Stimulated activated naive CD8-positive, alpha-beta T cell treated with anti-CD3 and anti-CD28 coated beads, Interleukin-15, amount 100 ng/mL, for 72 hours (primary cell): ENCODE measurements around the gene TUFT1.
"Not testable (repeated sequence)": the region's sequence is repeated elsewhere in the genome, so short reads cannot be mapped to it uniquely, and the experiment has no call there.

Experiments
- ATAC-seq: fragments of 150-1000 bp; cut with Tn5 transposase; 2 replicates; pipeline ENCODE4 v1.10.0; 2021; ENCODE audit warnings: mild to moderate bottlenecking, moderate library complexity
- DNase-seq, 2 donors: peaks; one replicate each; pipeline ENCODE4 v3.0.0; 2021 to 2022
- H3K27ac Mint-ChIP-seq, 2 donors: one replicate each; pipeline ENCODE4 v1.8.0; 2022; ENCODE audit warnings: mild to moderate bottlenecking in 2 of 2, mixed read lengths in 2 of 2, moderate library complexity in 2 of 2
- H3K27me3 Mint-ChIP-seq: one replicate; pipeline ENCODE4 v1.8.0; 2022; ENCODE audit warnings: mixed read lengths
- H3K4me1 Mint-ChIP-seq: one replicate; pipeline ENCODE4 v1.8.0; 2022; ENCODE audit warnings: mild to moderate bottlenecking, mixed read lengths
- H3K4me3 Mint-ChIP-seq, 2 donors: one replicate each; pipeline ENCODE4 v1.8.0; 2022; ENCODE audit warnings: mild to moderate bottlenecking in 2 of 2, mixed read lengths in 2 of 2, moderate library complexity in 1 of 2
- H3K9me3 Mint-ChIP-seq, 2 donors: one replicate each; pipeline ENCODE4 v1.8.0; 2022; ENCODE audit warnings: mixed read lengths in 2 of 2

The TUFT1 gene

GRCh38 chr1:151610142-151610541 lies 70.0 kb downstream of the TUFT1 start:
- Mint-ChIP-seq H3K9me3 (no peaks in the 10 kb centered on the region), H3K27me3 (peaks cover 6% of the 10 kb centered on the region), H3K4me3 (no peak overlapping the region), H3K27ac (no peak overlapping the region), H3K4me1 (peaks cover 31% of the 10 kb centered on the region)
- no peak for ATAC-seq
- DNase-seq, result no peak

- H3K9me3 Mint-ChIP-seq, result no peaks in the 10 kb centered on the region
- H3K27ac Mint-ChIP-seq, result peak overlapping the region in 1 of 2 donors; percentile 89
- ATAC-seq, result peak; percentile 8
- peaks cover 39% of the 10 kb centered on the region for H3K4me1 Mint-ChIP-seq
- peak overlapping the region; percentile 47 to 76 for H3K4me3 Mint-ChIP-seq
- peaks cover 3% of the 10 kb centered on the region for H3K27me3 Mint-ChIP-seq
- peak; percentile 8 to 17 for DNase-seq
Observed at GRCh38 chr1:151611288-151611790, 71.2 kb downstream of the TUFT1 start.

DNA sequence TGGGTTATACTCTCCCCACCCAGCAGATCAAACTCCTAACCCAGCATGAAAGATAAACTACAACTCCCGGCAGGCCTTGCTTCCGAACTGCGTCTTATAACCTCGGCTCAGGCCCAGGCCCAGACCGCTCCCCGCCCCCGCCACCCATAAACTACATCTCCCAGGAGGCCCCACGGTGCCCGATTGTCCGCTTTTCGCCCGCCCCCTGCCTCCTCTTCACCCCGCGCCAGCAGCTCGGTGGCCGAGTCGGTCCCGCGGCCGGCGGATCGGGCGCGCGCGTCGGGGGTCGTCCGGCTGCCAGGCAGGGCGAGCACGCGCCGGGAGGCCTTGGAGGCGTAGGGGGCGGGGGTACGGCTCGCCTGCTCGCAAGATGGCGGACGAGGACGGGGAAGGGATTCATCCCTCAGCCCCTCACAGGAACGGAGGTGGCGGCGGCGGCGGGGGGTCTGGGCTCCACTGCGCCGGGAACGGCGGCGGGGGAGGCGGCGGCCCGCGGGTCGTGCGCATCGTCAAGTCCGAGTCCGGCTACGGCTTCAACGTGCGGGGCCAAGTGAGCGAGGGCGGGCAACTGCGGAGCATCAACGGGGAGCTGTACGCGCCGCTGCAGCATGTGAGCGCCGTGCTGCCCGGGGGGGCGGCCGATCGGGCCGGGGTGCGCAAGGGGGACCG lies 71.9 kb downstream of the TUFT1 start, which contains the start of gene SNX27:
Gene SNX27, plus strand, starts transcription at position 219 of the 669 bp plus-strand sequence. Its CDS starts 152 bp downstream, at position 371.
- peak; percentile 96 for ATAC-seq
- peak within 1 kb of the TSS; percentile 91 to 94 for H3K4me3 Mint-ChIP-seq
- H3K4me1 Mint-ChIP-seq, result peaks cover 40% of the 10 kb centered on the region

DNA sequence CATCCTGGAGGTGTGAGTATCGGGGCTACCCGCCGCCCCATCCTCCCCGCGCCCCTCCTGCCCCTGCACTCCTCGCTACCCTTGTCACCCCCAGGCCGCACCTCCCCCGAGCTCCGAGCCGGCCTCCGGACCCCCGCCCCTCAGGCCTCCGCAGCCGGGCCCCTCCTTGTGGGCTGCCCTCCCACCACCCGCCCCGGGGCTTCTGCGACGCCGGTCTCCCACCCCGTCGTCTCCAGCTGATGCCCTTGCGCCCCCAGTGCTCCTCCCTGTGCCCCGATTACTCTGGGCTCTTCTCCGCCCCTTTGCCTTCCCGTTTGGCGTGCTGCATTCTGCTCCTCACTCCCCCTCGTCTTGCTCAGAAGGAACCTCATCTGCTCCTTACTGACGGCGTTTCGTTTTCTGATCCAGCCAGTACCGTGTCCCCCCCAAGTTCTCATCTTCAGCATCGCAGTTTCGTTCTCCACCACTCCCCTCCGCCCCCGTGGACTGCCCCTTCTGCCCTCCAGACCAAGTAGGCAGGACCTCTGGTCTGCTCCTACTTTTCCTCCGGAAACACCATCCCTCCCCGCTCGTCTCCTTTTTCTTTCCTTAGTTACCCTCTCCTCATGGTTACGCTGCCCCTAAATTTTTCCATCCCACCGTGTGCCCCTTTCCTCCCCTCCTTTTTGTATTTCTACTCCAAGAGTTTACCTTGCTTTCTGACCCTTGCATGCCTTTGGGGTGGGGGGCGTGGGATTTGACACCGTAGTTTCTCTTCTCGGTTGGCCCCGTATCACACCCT lies 72.6 kb downstream of the TUFT1 start:
- Mint-ChIP-seq H3K4me3 (peak overlapping the region; percentile 91 to 94), H3K4me1 (peaks cover 40% of the 10 kb centered on the region), H3K27me3 (no peaks in the 10 kb centered on the region), H3K27ac (peak overlapping the region; percentile 94 to 97), H3K9me3 (no peaks in the 10 kb centered on the region)
- DNase-seq (peak in 1 of 2 donors; percentile 19), ATAC-seq (peak; percentile 33)

More for the DNA sequence above, 71.9 kb downstream of the TUFT1 start, which contains the start of gene SNX27:
- H3K27me3 Mint-ChIP-seq, result no peaks in the 10 kb centered on the region
- peak; percentile 83 to 85 for DNase-seq
- peak within 1 kb of the TSS; percentile 94 to 97 for H3K27ac Mint-ChIP-seq
- no peaks in the 10 kb centered on the region for H3K9me3 Mint-ChIP-seq

DNA sequence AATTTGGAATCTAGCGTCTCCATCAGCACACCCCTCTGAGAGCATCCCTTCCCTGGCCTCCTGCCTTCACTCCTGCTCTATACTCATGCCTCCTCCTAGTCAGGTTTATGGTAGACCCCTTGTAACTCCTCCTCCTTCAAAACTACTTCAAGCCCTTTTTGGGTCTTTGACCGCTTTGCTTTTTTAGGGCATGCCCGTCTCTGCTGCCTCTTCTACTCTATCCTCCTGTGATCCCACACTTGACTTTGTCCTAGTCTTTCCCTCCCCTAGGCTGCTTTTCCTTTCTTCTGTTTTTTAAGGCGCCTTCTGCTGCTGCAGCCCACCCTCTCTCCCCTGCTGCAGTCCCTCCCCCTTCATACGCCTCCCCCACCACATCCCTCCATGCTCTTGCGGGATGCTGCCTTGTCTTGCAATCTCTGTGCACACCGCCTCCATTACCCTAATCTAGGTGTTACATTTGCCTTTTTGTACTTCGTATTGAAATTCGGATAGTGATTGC lies 73.2 kb downstream of the TUFT1 start:
- peak overlapping the region in 1 of 2 donors; percentile 97 for H3K27ac Mint-ChIP-seq
- peak overlapping the region; percentile 91 to 94 for H3K4me3 Mint-ChIP-seq
- H3K27me3 Mint-ChIP-seq, result no peaks in the 10 kb centered on the region
- no peak for DNase-seq
- H3K9me3 Mint-ChIP-seq, result no peaks in the 10 kb centered on the region
- H3K4me1 Mint-ChIP-seq, result peaks cover 40% of the 10 kb centered on the region
- no peak for ATAC-seq

GRCh38 chr1:151615711-151616504 lies 75.8 kb downstream of the TUFT1 start:
- no peak for DNase-seq
- Mint-ChIP-seq H3K4me1 (peaks cover 54% of the 10 kb centered on the region), H3K27me3 (no peaks in the 10 kb centered on the region), H3K27ac (no peak overlapping the region), H3K4me3 (no peak overlapping the region), H3K9me3 (no peaks in the 10 kb centered on the region)
- ATAC-seq, result no peak

DNA sequence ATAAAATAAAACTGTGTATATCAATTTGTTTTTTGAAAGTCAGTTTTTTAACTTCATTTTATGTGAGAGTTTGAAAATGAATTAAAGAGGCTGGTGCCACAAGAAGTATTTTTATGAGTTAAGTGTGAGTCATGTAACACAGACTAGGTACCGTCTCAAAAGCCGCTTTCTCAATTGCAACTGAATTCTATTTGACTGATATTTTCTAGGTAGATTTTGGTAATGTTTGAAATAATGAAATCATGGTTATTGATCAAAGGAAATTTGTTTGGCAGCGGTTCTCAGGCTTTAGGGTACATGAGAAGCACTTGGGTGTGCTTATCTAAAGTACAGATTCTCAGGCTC lies 76.4 kb downstream of the TUFT1 start:
- Mint-ChIP-seq H3K4me3 (no peak overlapping the region), H3K27ac (no peak overlapping the region), H3K9me3 (no peaks in the 10 kb centered on the region), H3K27me3 (no peaks in the 10 kb centered on the region), H3K4me1 (peaks cover 59% of the 10 kb centered on the region)
- ATAC-seq, result no peak
- DNase-seq, result no peak

- H3K4me1 Mint-ChIP-seq, result peaks cover 63% of the 10 kb centered on the region
- H3K27ac Mint-ChIP-seq, result no peak overlapping the region
- DNase-seq (no peak), ATAC-seq (no peak)
- H3K9me3 Mint-ChIP-seq, result no peaks in the 10 kb centered on the region
- H3K4me3 Mint-ChIP-seq, result no peak overlapping the region
- no peaks in the 10 kb centered on the region for H3K27me3 Mint-ChIP-seq
Observed at GRCh38 chr1:151618003-151618402, 77.9 kb downstream of the TUFT1 start.

DNA sequence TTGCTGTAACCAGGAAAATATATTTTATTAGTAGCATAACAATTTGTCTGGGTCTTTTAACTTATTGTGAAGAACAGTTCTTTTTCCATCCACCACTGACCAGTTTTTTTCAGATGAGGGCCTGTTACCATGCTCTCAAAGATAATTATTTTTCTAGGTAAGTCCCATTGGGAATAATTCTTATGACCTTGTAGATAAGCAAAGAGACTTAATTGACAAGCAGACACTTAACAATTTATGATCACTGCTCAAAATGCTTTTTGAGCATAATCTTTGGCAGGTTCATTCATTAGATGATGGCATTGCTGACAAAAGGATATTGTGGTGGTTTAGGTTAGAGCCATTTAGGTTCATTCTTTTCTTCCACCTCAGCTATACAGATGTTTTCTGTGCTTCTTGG lies 78.4 kb downstream of the TUFT1 start:
- no peak overlapping the region for H3K4me3 Mint-ChIP-seq
- no peak overlapping the region for H3K27ac Mint-ChIP-seq
- no peak for DNase-seq
- H3K9me3 Mint-ChIP-seq, result no peaks in the 10 kb centered on the region
- ATAC-seq, result no peak
- H3K27me3 Mint-ChIP-seq, result no peaks in the 10 kb centered on the region
- peaks cover 59% of the 10 kb centered on the region for H3K4me1 Mint-ChIP-seq

DNA sequence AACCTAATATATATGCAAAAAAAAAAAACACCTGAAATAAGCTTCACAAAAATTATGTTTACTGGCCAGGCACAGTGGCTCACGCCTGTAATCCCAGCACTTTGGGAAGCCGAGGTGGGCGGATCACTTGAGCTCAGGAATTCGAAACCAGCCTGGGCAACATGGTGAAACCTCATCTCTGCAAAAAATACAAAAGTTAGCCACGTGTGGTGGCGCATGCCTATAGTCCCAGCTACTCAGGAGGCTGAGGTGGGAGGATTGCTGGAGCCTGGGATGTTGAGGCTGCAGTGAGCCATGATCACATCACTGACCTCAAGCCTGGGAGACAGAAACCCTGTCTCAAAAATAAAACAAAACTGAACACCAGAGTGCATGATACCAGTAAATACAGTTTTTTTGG lies 78.9 kb downstream of the TUFT1 start:
- H3K9me3 Mint-ChIP-seq, H3K27me3 Mint-ChIP-seq, H3K27ac Mint-ChIP-seq, ATAC-seq, DNase-seq, H3K4me3 Mint-ChIP-seq: not testable (repeated sequence)
- peaks cover 53% of the 10 kb centered on the region for H3K4me1 Mint-ChIP-seq

DNA sequence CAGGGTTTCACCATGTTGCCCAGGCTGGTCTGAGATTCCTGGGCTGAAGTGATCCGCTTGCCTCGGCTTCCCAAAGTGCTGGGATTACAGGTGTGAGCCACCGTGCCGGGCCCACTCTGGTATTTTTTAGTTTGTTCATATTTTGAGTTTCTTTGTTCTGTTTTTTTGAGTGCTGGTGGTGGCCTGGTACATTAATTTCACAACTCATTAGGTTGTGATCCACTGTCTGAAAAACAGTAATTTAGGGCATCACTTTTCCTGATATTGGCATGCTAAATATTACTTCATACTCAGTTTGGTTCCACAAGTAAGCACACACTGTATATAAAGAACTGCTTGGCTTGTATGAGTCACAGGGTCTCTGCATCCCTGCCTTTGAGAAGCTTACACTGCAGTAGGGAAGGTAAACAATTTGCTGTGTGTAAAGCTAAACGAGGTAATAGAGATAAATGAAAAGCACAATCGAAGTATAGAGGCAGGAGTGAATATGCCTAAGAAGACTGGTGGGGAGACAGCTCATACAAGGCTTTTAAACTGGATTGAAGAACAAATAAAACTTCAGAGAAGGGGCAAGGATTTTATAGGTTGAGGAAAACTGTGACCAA lies 79.5 kb downstream of the TUFT1 start:
- Mint-ChIP-seq H3K4me1 (peaks cover 48% of the 10 kb centered on the region), H3K4me3 (no peak overlapping the region), H3K27me3 (no peaks in the 10 kb centered on the region), H3K27ac (no peak overlapping the region), H3K9me3 (no peaks in the 10 kb centered on the region)
- ATAC-seq (peak; percentile 37), DNase-seq (no peak)

DNA sequence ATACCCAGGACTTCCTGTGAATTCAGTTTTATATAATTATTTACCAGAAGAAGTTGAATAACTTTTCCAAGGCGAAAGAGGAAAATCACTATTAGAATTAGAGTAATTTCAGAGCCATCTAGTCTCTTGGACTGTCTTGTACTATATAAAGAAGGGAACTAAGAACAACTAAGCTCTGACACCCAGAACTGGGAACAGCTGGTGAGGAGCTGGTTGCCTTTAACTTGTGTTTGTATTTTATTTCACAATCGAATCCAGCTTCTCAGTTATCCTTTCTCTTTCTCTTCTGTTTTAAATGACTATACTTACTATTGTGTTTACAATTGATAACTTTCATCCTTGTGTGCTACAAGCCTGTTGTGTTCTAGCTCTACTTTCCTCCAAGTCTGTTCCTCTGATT lies 80.2 kb downstream of the TUFT1 start:
- H3K4me3 Mint-ChIP-seq, result no peak overlapping the region
- ATAC-seq, result no peak
- no peaks in the 10 kb centered on the region for H3K27me3 Mint-ChIP-seq
- H3K9me3 Mint-ChIP-seq, result no peaks in the 10 kb centered on the region
- H3K27ac Mint-ChIP-seq, result peak overlapping the region; percentile 12 to 56
- DNase-seq, result no peak
- peaks cover 42% of the 10 kb centered on the region for H3K4me1 Mint-ChIP-seq

DNA sequence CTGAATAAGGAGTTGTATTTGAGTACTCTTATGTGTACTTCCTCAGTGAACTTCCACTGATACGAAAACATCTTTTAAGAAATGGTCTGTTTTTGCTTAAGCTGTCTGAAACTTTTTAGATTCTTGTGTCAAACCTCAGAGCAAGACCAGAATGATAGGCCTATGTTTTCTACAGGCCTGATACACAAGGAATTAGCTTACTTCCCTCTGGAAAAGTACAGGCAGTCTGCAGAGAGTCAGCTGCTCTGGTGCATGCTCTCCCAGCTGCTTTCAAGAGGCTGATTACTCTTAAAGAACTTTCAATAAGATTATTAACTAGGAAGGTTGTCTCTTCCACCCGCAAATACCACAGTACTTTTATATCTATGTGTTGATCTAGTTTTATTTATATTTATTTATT lies 81.2 kb downstream of the TUFT1 start:
- no peak overlapping the region for H3K27ac Mint-ChIP-seq

DNA sequence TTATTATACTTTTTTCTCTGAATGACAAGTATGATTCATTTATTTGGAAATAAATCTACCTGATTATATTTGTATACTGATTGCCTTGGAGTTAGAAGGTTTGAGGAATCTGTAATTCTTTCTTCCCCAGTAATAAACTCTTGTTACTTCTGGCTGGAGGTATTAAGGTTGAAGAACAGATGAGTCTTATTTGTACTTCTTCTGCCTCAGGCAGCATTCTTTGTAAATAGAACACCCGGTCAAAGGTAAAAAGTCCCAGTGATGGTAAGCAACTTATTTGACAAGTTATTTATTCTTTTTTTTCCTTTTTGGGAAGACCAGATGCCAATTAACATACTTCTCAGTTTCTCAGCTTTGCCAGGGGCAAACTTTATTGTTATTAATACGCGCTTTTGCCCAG lies 84.7 kb downstream of the TUFT1 start:
- DNase-seq (no peak), ATAC-seq (no peak)
- Mint-ChIP-seq H3K9me3 (no peaks in the 10 kb centered on the region), H3K4me1 (peaks cover 22% of the 10 kb centered on the region), H3K4me3 (no peak overlapping the region), H3K27me3 (no peaks in the 10 kb centered on the region), H3K27ac (no peak overlapping the region)

More for the DNA sequence above, 81.2 kb downstream of the TUFT1 start:
- Mint-ChIP-seq H3K27me3 (no peaks in the 10 kb centered on the region), H3K4me3 (no peak overlapping the region), H3K9me3 (no peaks in the 10 kb centered on the region), H3K4me1 (peaks cover 31% of the 10 kb centered on the region)
- ATAC-seq (no peak), DNase-seq (no peak)

DNA sequence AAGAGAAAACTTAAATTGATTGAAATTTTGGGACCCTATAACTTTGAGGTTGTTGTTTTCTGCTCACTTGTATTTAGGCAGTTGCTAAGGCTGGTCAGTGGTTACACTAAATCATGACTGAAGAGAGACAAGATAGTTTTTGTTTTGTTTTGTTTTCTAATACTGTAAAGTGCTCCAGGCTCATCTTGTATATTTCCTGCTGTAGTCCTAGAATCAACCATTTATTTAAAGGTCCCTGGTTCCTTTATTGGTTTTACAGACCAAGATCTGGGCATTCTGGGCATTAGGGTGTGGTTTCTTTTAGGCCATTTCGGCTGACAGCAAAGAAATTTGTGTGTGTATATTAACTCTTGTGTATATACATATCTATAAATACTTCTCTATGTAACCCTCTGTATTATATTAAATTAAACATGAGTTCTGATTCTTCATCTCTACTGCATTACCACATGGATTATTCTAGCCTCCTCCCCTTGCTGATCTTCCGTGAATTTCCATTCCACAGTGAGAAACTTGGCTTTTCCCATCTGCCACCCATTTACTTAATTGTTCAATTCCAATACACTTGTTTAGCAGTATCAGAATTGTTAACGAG lies 86.7 kb downstream of the TUFT1 start:
- ATAC-seq, result no peak
- no peak overlapping the region for H3K27ac Mint-ChIP-seq
- no peak for DNase-seq

More for the DNA sequence above, 86.7 kb downstream of the TUFT1 start:
- no peaks in the 10 kb centered on the region for H3K9me3 Mint-ChIP-seq
- no peaks in the 10 kb centered on the region for H3K27me3 Mint-ChIP-seq
- H3K4me3 Mint-ChIP-seq, result no peak overlapping the region
- H3K4me1 Mint-ChIP-seq, result peaks cover 3% of the 10 kb centered on the region
